PFSK-1 (cell line): ENCODE data around the gene GUCD1.

Experiments
- FOXP2 ChIP-seq: optimal IDR thresholded peaks from 2 replicates; pipeline ENCODE3; 2011; ENCODE audit warnings: borderline replicate concordance, control low read depth, inconsistent platforms; ENCODE audit not compliant: insufficient read depth; ENCODE audit errors: extremely low read length, extremely low read depth
- POLR2AphosphoS5 ChIP-seq: IDR thresholded peaks from 2 replicates; pipeline ENCODE4 v1.6.1; 2012; ENCODE audit warnings: low read depth, mild to moderate bottlenecking, control low read depth, low read length, moderate library complexity
- REST ChIP-seq, 2 experiments: IDR thresholded peaks; 2 replicates each; pipeline versions ENCODE4 v1.6.1 to v1.8.0; 2011 to 2012; ENCODE audit warnings: low read depth in 2 of 2, low read length in 2 of 2, control low read depth in 1 of 2, inconsistent platforms in 1 of 2, mild to moderate bottlenecking in 1 of 2, moderate library complexity in 1 of 2; ENCODE audit not compliant: insufficient read depth in 1 of 2
- SIN3A ChIP-seq: IDR thresholded peaks from 2 replicates; pipeline ENCODE4 v1.6.1; 2012; ENCODE audit warnings: mild to moderate bottlenecking, low read length, moderate library complexity, borderline replicate concordance; ENCODE audit not compliant: insufficient read depth
- TAF1 ChIP-seq: IDR thresholded peaks from 2 replicates; pipeline ENCODE4 v1.6.1; 2012; ENCODE audit warnings: low read length, control low read depth, borderline replicate concordance; ENCODE audit not compliant: insufficient read depth

Gene GUCD1

GRCh38 chr22:24521791-24522245, 33.1 kb downstream of the GUCD1 start:
- TF ChIP-seq SIN3A = no peak
- TF ChIP-seq POLR2AphosphoS5 = no peak
- no peak for TF ChIP-seq FOXP2
- no peak for TF ChIP-seq REST (IDR thresholded peaks at IDR 0.05; ENCODE audit: insufficient read depth in 1 of 2, low read depth in 2 of 2, low read length in 2 of 2)
- TF ChIP-seq TAF1 = no peak

- TF ChIP-seq POLR2AphosphoS5 (no peak), SIN3A (no peak), REST (IDR thresholded peaks at IDR 0.05; ENCODE audit: insufficient read depth in 1 of 2, low read depth in 2 of 2, low read length in 2 of 2) (no peak), TAF1 (no peak), FOXP2 (no peak)
These were observed 35.4 kb downstream of the GUCD1 start for GRCh38 chr22:24519496-24519895.

GRCh38 chr22:24518771-24519485, 36.0 kb downstream of the GUCD1 start:
- TF ChIP-seq POLR2AphosphoS5 = no peak
- no peak for TF ChIP-seq TAF1
- TF ChIP-seq FOXP2 = no peak
- TF ChIP-seq REST (IDR thresholded peaks at IDR 0.05; ENCODE audit: insufficient read depth in 1 of 2, low read depth in 2 of 2, low read length in 2 of 2) = no peak
- no peak for TF ChIP-seq SIN3A

GRCh38 chr22:24518228-24518627, 36.7 kb downstream of the GUCD1 start:
- TF ChIP-seq TAF1 = no peak
- TF ChIP-seq FOXP2 = no peak
- TF ChIP-seq SIN3A = no peak
- TF ChIP-seq REST (IDR thresholded peaks at IDR 0.05; ENCODE audit: insufficient read depth in 1 of 2, low read depth in 2 of 2, low read length in 2 of 2) = no peak
- no peak for TF ChIP-seq POLR2AphosphoS5
